ENCODE measurements around the gene MIPOL1. TPM values are rescaled to one million over a fixed set of nuclear protein-coding genes. Genes with fewer than 3 reads are reported as not detected.
"Not testable (repeated sequence)": the region's sequence is repeated elsewhere in the genome, so short reads cannot be mapped to it uniquely, and the experiment has no call there.

Gene MIPOL1
- total RNA-seq, 1 donor from 2014 or later: 12.1 TPM

- Mint-ChIP-seq H3K4me3 (ENCODE audit: unreplicated experiment) (no peak overlapping the region), H3K27me3 (ENCODE audit: unreplicated experiment) (no peaks in the 10 kb centered on the region), H3K4me1 (ENCODE audit: unreplicated experiment) (no peaks in the 10 kb centered on the region), H3K36me3 (ENCODE audit: low read depth, unreplicated experiment) (no peaks in the 10 kb centered on the region), H3K9me3 (ENCODE audit: unreplicated experiment) (no peaks in the 10 kb centered on the region), H3K27ac (ENCODE audit: unreplicated experiment) (no peak overlapping the region)
- TF ChIP-seq CTCF (IDR thresholded peaks at IDR 0.05; ENCODE audit: unreplicated experiment): no peak
- DNase-seq (ENCODE audit: low spot score): no peak
Measured at GRCh38 chr14:37181441-37181840, 16.3 kb upstream of the MIPOL1 start.

GRCh38 chr14:37184520-37184919, 13.2 kb upstream of the MIPOL1 start:
- H3K9me3 Mint-ChIP-seq (ENCODE audit: unreplicated experiment); H3K36me3 Mint-ChIP-seq (ENCODE audit: low read depth, unreplicated experiment); H3K27me3 Mint-ChIP-seq (ENCODE audit: unreplicated experiment); H3K4me1 Mint-ChIP-seq (ENCODE audit: unreplicated experiment); DNase-seq (ENCODE audit: low spot score); H3K4me3 Mint-ChIP-seq (ENCODE audit: unreplicated experiment); H3K27ac Mint-ChIP-seq (ENCODE audit: unreplicated experiment): not testable (repeated sequence)

GRCh38 chr14:37185670-37186069, 12.1 kb upstream of the MIPOL1 start:
- peaks cover 3% of the 10 kb centered on the region for H3K27me3 Mint-ChIP-seq (ENCODE audit: unreplicated experiment)
- no peaks in the 10 kb centered on the region for H3K9me3 Mint-ChIP-seq (ENCODE audit: unreplicated experiment)
- no peak for TF ChIP-seq CTCF (IDR thresholded peaks at IDR 0.05; ENCODE audit: unreplicated experiment)
- H3K4me3 Mint-ChIP-seq (ENCODE audit: unreplicated experiment): no peak overlapping the region
- no peaks in the 10 kb centered on the region for H3K4me1 Mint-ChIP-seq (ENCODE audit: unreplicated experiment)
- no peak overlapping the region for H3K27ac Mint-ChIP-seq (ENCODE audit: unreplicated experiment)
- no peaks in the 10 kb centered on the region for H3K36me3 Mint-ChIP-seq (ENCODE audit: low read depth, unreplicated experiment)
- no peak for DNase-seq (ENCODE audit: low spot score)

GRCh38 chr14:37186865-37187264, 10.9 kb upstream of the MIPOL1 start:
- H3K27ac Mint-ChIP-seq (ENCODE audit: unreplicated experiment): no peak overlapping the region
- no peak for TF ChIP-seq CTCF (IDR thresholded peaks at IDR 0.05; ENCODE audit: unreplicated experiment)
- peaks cover 3% of the 10 kb centered on the region for H3K27me3 Mint-ChIP-seq (ENCODE audit: unreplicated experiment)
- no peaks in the 10 kb centered on the region for H3K9me3 Mint-ChIP-seq (ENCODE audit: unreplicated experiment)
- no peaks in the 10 kb centered on the region for H3K4me1 Mint-ChIP-seq (ENCODE audit: unreplicated experiment)
- no peak overlapping the region for H3K4me3 Mint-ChIP-seq (ENCODE audit: unreplicated experiment)
- no peaks in the 10 kb centered on the region for H3K36me3 Mint-ChIP-seq (ENCODE audit: low read depth, unreplicated experiment)
- DNase-seq (ENCODE audit: low spot score): no peak

GRCh38 chr14:37187294-37187693, 10.4 kb upstream of the MIPOL1 start:
- Mint-ChIP-seq H3K36me3 (ENCODE audit: low read depth, unreplicated experiment) (no peaks in the 10 kb centered on the region), H3K27me3 (ENCODE audit: unreplicated experiment) (peaks cover 3% of the 10 kb centered on the region), H3K27ac (ENCODE audit: unreplicated experiment) (no peak overlapping the region), H3K9me3 (ENCODE audit: unreplicated experiment) (no peaks in the 10 kb centered on the region), H3K4me1 (ENCODE audit: unreplicated experiment) (no peaks in the 10 kb centered on the region), H3K4me3 (ENCODE audit: unreplicated experiment) (no peak overlapping the region)
- no peak for TF ChIP-seq CTCF (IDR thresholded peaks at IDR 0.05; ENCODE audit: unreplicated experiment)
- no peak for DNase-seq (ENCODE audit: low spot score)

- H3K27me3 Mint-ChIP-seq (ENCODE audit: unreplicated experiment); H3K27ac Mint-ChIP-seq (ENCODE audit: unreplicated experiment); DNase-seq (ENCODE audit: low spot score); H3K36me3 Mint-ChIP-seq (ENCODE audit: low read depth, unreplicated experiment); H3K9me3 Mint-ChIP-seq (ENCODE audit: unreplicated experiment); H3K4me1 Mint-ChIP-seq (ENCODE audit: unreplicated experiment); H3K4me3 Mint-ChIP-seq (ENCODE audit: unreplicated experiment): not testable (repeated sequence)
Measured at GRCh38 chr14:37187840-37188577, 9.7 kb upstream of the MIPOL1 start.

- H3K4me3 Mint-ChIP-seq (ENCODE audit: unreplicated experiment); H3K9me3 Mint-ChIP-seq (ENCODE audit: unreplicated experiment); H3K36me3 Mint-ChIP-seq (ENCODE audit: low read depth, unreplicated experiment): not testable (repeated sequence)
Measured at GRCh38 chr14:37189733-37190132, 8.0 kb upstream of the MIPOL1 start.

More at GRCh38 chr14:37189733-37190132, 8.0 kb upstream of the MIPOL1 start:
- not testable (repeated sequence) for H3K27me3 Mint-ChIP-seq (ENCODE audit: unreplicated experiment); H3K4me1 Mint-ChIP-seq (ENCODE audit: unreplicated experiment); DNase-seq (ENCODE audit: low spot score); H3K27ac Mint-ChIP-seq (ENCODE audit: unreplicated experiment)
